ENCODE results near the gene ANKRD39.

The ANKRD39 gene

GRCh38 chr2:96857667-96858372 is at the start of gene ANKRD39:
Gene ANKRD39, minus strand, starts transcription at chr2:96858016. Its CDS starts 29 bp downstream, at chr2:96857987.
- FAIRE-seq (peak; percentile 43), DNase-seq (ENCODE audit: insufficient read length, low spot score) (peak; percentile 98)
- TF ChIP-seq POLR2A (IDR thresholded peaks at IDR 0.05; ENCODE audit: low read depth, low read length): peak; percentile 99

- TF ChIP-seq POLR2A (IDR thresholded peaks at IDR 0.05; ENCODE audit: low read depth, low read length): no peak
- DNase-seq (ENCODE audit: insufficient read length, low spot score): no peak
- FAIRE-seq: no peak
Measured at GRCh38 chr2:96906729-96907114, 48.9 kb upstream of the ANKRD39 start.

- TF ChIP-seq POLR2A (IDR thresholded peaks at IDR 0.05; ENCODE audit: low read depth, low read length): no peak
- DNase-seq (ENCODE audit: insufficient read length, low spot score) (no peak), FAIRE-seq (no peak)
Measured at GRCh38 chr2:96903815-96904214, 46.0 kb upstream of the ANKRD39 start.

GRCh38 chr2:96903318-96903717 is 45.5 kb upstream of the ANKRD39 start:
- FAIRE-seq: no peak
- no peak for TF ChIP-seq POLR2A (IDR thresholded peaks at IDR 0.05; ENCODE audit: low read depth, low read length)
- DNase-seq (ENCODE audit: insufficient read length, low spot score): no peak

- DNase-seq (ENCODE audit: insufficient read length, low spot score) (no peak), FAIRE-seq (no peak)
- TF ChIP-seq POLR2A (IDR thresholded peaks at IDR 0.05; ENCODE audit: low read depth, low read length): no peak
Measured at GRCh38 chr2:96900237-96900636, 42.4 kb upstream of the ANKRD39 start.

GRCh38 chr2:96899413-96899741 is 41.6 kb upstream of the ANKRD39 start:
- FAIRE-seq (no peak), DNase-seq (ENCODE audit: insufficient read length, low spot score) (no peak)
- no peak for TF ChIP-seq POLR2A (IDR thresholded peaks at IDR 0.05; ENCODE audit: low read depth, low read length)

GRCh38 chr2:96898641-96899412 is 41.0 kb upstream of the ANKRD39 start:
- DNase-seq (ENCODE audit: insufficient read length, low spot score) (peak; percentile 78), FAIRE-seq (peak; percentile 57)
- TF ChIP-seq POLR2A (IDR thresholded peaks at IDR 0.05; ENCODE audit: low read depth, low read length): no peak

GRCh38 chr2:96898135-96898505 is 40.3 kb upstream of the ANKRD39 start:
- no peak for DNase-seq (ENCODE audit: insufficient read length, low spot score)
- no peak for TF ChIP-seq POLR2A (IDR thresholded peaks at IDR 0.05; ENCODE audit: low read depth, low read length)
- no peak for FAIRE-seq

- FAIRE-seq (no peak), DNase-seq (ENCODE audit: insufficient read length, low spot score) (no peak)
- TF ChIP-seq POLR2A (IDR thresholded peaks at IDR 0.05; ENCODE audit: low read depth, low read length): no peak
Measured at GRCh38 chr2:96897491-96898134, 39.8 kb upstream of the ANKRD39 start.

- TF ChIP-seq POLR2A (IDR thresholded peaks at IDR 0.05; ENCODE audit: low read depth, low read length): no peak
- no peak for DNase-seq (ENCODE audit: insufficient read length, low spot score)
- FAIRE-seq: no peak
Measured at GRCh38 chr2:96895746-96896651, 38.2 kb upstream of the ANKRD39 start.

- FAIRE-seq: no peak
- DNase-seq (ENCODE audit: insufficient read length, low spot score): no peak
- TF ChIP-seq POLR2A (IDR thresholded peaks at IDR 0.05; ENCODE audit: low read depth, low read length): no peak
Measured at GRCh38 chr2:96895032-96895745, 37.4 kb upstream of the ANKRD39 start.

- TF ChIP-seq POLR2A (IDR thresholded peaks at IDR 0.05; ENCODE audit: low read depth, low read length): no peak
- DNase-seq (ENCODE audit: insufficient read length, low spot score) (no peak), FAIRE-seq (no peak)
Measured at GRCh38 chr2:96894151-96894531, 36.3 kb upstream of the ANKRD39 start.

All from H54 (cell line).